Activated naive CD8-positive, alpha-beta T cell treated with anti-CD3 and anti-CD28 coated beads, Interleukin-2, amount 50 U/mL, for 24 hours (primary cell): ENCODE data around the gene GAB2.
"Not testable (repeated sequence)": the region's sequence is repeated elsewhere in the genome, so short reads cannot be mapped to it uniquely, and the experiment has no call there.

Source experiments
- ATAC-seq: fragments of 150-1000 bp; cut with Tn5 transposase; one replicate; pipeline ENCODE4 v1.10.0; 2021
- DNase-seq: peaks from one replicate; pipeline ENCODE4 v3.0.0; 2021
- H3K27ac Mint-ChIP-seq: one replicate; pipeline ENCODE4 v1.8.0; 2021; ENCODE audit warnings: mild to moderate bottlenecking, mixed read lengths
- H3K27me3 Mint-ChIP-seq: one replicate; pipeline ENCODE4 v1.8.0; 2021; ENCODE audit warnings: mixed read lengths
- H3K36me3 Mint-ChIP-seq: one replicate; pipeline ENCODE4 v1.8.0; 2021; ENCODE audit warnings: low read depth, mixed read lengths
- H3K4me1 Mint-ChIP-seq: one replicate; pipeline ENCODE4 v1.8.0; 2021; ENCODE audit warnings: mixed read lengths
- H3K4me3 Mint-ChIP-seq: one replicate; pipeline ENCODE4 v1.8.0; 2021; ENCODE audit warnings: mild to moderate bottlenecking, moderate library complexity, mixed read lengths
- H3K9me3 Mint-ChIP-seq: one replicate; pipeline ENCODE4 v1.8.0; 2021; ENCODE audit warnings: mixed read lengths

Gene GAB2

GRCh38 chr11:78417175-78417887 lies at the start of gene GAB2:
Gene GAB2 (minus strand): TSS chr11:78417820. CDS start chr11:78417720, 100 bp downstream.
- Mint-ChIP-seq H3K4me1 (peaks cover 35% of the 10 kb centered on the region), H3K27ac (peak within 1 kb of the TSS; percentile 73), H3K36me3 (no peaks in the 10 kb centered on the region), H3K9me3 (no peaks in the 10 kb centered on the region), H3K27me3 (peaks cover 33% of the 10 kb centered on the region), H3K4me3 (peak within 1 kb of the TSS; percentile 83)
- DNase-seq (no peak), ATAC-seq (peak; percentile 41)

GRCh38 chr11:78467370-78467769 lies 49.8 kb upstream of the GAB2 start:
- no peak overlapping the region for H3K4me3 Mint-ChIP-seq
- DNase-seq: no peak
- peaks cover 22% of the 10 kb centered on the region for H3K36me3 Mint-ChIP-seq
- no peaks in the 10 kb centered on the region for H3K27me3 Mint-ChIP-seq
- no peak overlapping the region for H3K27ac Mint-ChIP-seq
- ATAC-seq: no peak
- peaks cover 4% of the 10 kb centered on the region for H3K9me3 Mint-ChIP-seq
- peaks cover 20% of the 10 kb centered on the region for H3K4me1 Mint-ChIP-seq

- H3K36me3 Mint-ChIP-seq: peaks cover 25% of the 10 kb centered on the region
- no peaks in the 10 kb centered on the region for H3K27me3 Mint-ChIP-seq
- DNase-seq (peak; percentile 12), ATAC-seq (peak; percentile 99)
- peak overlapping the region; percentile 73 for H3K27ac Mint-ChIP-seq
- H3K4me3 Mint-ChIP-seq: peak overlapping the region; percentile 28
- H3K4me1 Mint-ChIP-seq: peaks cover 23% of the 10 kb centered on the region
- no peaks in the 10 kb centered on the region for H3K9me3 Mint-ChIP-seq
Observed at GRCh38 chr11:78465169-78465942, 47.7 kb upstream of the GAB2 start.

GRCh38 chr11:78464787-78465168 lies 47.2 kb upstream of the GAB2 start:
- Mint-ChIP-seq H3K4me1 (peaks cover 23% of the 10 kb centered on the region), H3K36me3 (peaks cover 30% of the 10 kb centered on the region), H3K27ac (peak overlapping the region; percentile 77)
- H3K4me3 Mint-ChIP-seq, H3K9me3 Mint-ChIP-seq, DNase-seq, H3K27me3 Mint-ChIP-seq, ATAC-seq: not testable (repeated sequence)

- no peak for DNase-seq
- Mint-ChIP-seq H3K36me3 (peaks cover 38% of the 10 kb centered on the region), H3K4me3 (no peak overlapping the region), H3K4me1 (peaks cover 17% of the 10 kb centered on the region), H3K27me3 (no peaks in the 10 kb centered on the region), H3K27ac (no peak overlapping the region), H3K9me3 (no peaks in the 10 kb centered on the region)
- ATAC-seq: no peak
Observed at GRCh38 chr11:78460471-78460870, 42.9 kb upstream of the GAB2 start.

GRCh38 chr11:78459738-78460137 lies 42.1 kb upstream of the GAB2 start:
- ATAC-seq: no peak
- no peak for DNase-seq
- H3K27ac Mint-ChIP-seq: no peak overlapping the region
- no peak overlapping the region for H3K4me3 Mint-ChIP-seq
- H3K27me3 Mint-ChIP-seq: no peaks in the 10 kb centered on the region
- H3K9me3 Mint-ChIP-seq: no peaks in the 10 kb centered on the region
- H3K4me1 Mint-ChIP-seq: peaks cover 13% of the 10 kb centered on the region
- H3K36me3 Mint-ChIP-seq: peaks cover 36% of the 10 kb centered on the region

- Mint-ChIP-seq H3K36me3 (peaks cover 31% of the 10 kb centered on the region), H3K9me3 (no peaks in the 10 kb centered on the region), H3K27ac (no peak overlapping the region), H3K27me3 (no peaks in the 10 kb centered on the region), H3K4me3 (no peak overlapping the region), H3K4me1 (peaks cover 12% of the 10 kb centered on the region)
- DNase-seq (no peak), ATAC-seq (no peak)
Observed at GRCh38 chr11:78457448-78457847, 39.8 kb upstream of the GAB2 start.

- H3K4me1 Mint-ChIP-seq: peaks cover 12% of the 10 kb centered on the region
- H3K27ac Mint-ChIP-seq: peak overlapping the region; percentile 32
- no peak for DNase-seq
- H3K27me3 Mint-ChIP-seq: no peaks in the 10 kb centered on the region
- ATAC-seq: no peak
- peaks cover 10% of the 10 kb centered on the region for H3K36me3 Mint-ChIP-seq
- no peak overlapping the region for H3K4me3 Mint-ChIP-seq
- H3K9me3 Mint-ChIP-seq: no peaks in the 10 kb centered on the region
Observed at GRCh38 chr11:78453140-78453935, 35.7 kb upstream of the GAB2 start.

GRCh38 chr11:78451371-78452150 lies 33.9 kb upstream of the GAB2 start:
- peaks cover 2% of the 10 kb centered on the region for H3K36me3 Mint-ChIP-seq
- no peak for ATAC-seq
- no peak overlapping the region for H3K27ac Mint-ChIP-seq
- no peak overlapping the region for H3K4me3 Mint-ChIP-seq
- peaks cover 12% of the 10 kb centered on the region for H3K4me1 Mint-ChIP-seq
- DNase-seq: no peak
- H3K9me3 Mint-ChIP-seq: no peaks in the 10 kb centered on the region
- H3K27me3 Mint-ChIP-seq: no peaks in the 10 kb centered on the region

GRCh38 chr11:78450866-78451265 lies 33.2 kb upstream of the GAB2 start:
- Mint-ChIP-seq H3K4me3 (no peak overlapping the region), H3K36me3 (peaks cover 2% of the 10 kb centered on the region), H3K27ac (no peak overlapping the region), H3K4me1 (peaks cover 12% of the 10 kb centered on the region), H3K27me3 (no peaks in the 10 kb centered on the region), H3K9me3 (no peaks in the 10 kb centered on the region)
- DNase-seq (no peak), ATAC-seq (no peak)

GRCh38 chr11:78449866-78450265 lies 32.2 kb upstream of the GAB2 start:
- Mint-ChIP-seq H3K4me3 (no peak overlapping the region), H3K27ac (no peak overlapping the region), H3K9me3 (no peaks in the 10 kb centered on the region), H3K36me3 (peaks cover 2% of the 10 kb centered on the region), H3K27me3 (no peaks in the 10 kb centered on the region), H3K4me1 (peaks cover 12% of the 10 kb centered on the region)
- ATAC-seq (no peak), DNase-seq (no peak)

- no peak overlapping the region for H3K27ac Mint-ChIP-seq
- DNase-seq (no peak), ATAC-seq (no peak)
- peaks cover 4% of the 10 kb centered on the region for H3K4me1 Mint-ChIP-seq
- H3K9me3 Mint-ChIP-seq: no peaks in the 10 kb centered on the region
- peaks cover 14% of the 10 kb centered on the region for H3K36me3 Mint-ChIP-seq
- H3K4me3 Mint-ChIP-seq: no peak overlapping the region
- no peaks in the 10 kb centered on the region for H3K27me3 Mint-ChIP-seq
Observed at GRCh38 chr11:78446210-78446609, 28.6 kb upstream of the GAB2 start.

GRCh38 chr11:78444726-78445125 lies 27.1 kb upstream of the GAB2 start:
- no peaks in the 10 kb centered on the region for H3K27me3 Mint-ChIP-seq
- peaks cover 20% of the 10 kb centered on the region for H3K36me3 Mint-ChIP-seq
- no peak overlapping the region for H3K4me3 Mint-ChIP-seq
- no peaks in the 10 kb centered on the region for H3K4me1 Mint-ChIP-seq
- ATAC-seq (no peak), DNase-seq (no peak)
- H3K27ac Mint-ChIP-seq: no peak overlapping the region
- H3K9me3 Mint-ChIP-seq: no peaks in the 10 kb centered on the region

GRCh38 chr11:78441956-78442355 lies 24.3 kb upstream of the GAB2 start:
- Mint-ChIP-seq H3K4me3 (no peak overlapping the region), H3K9me3 (no peaks in the 10 kb centered on the region), H3K27ac (no peak overlapping the region), H3K36me3 (peaks cover 23% of the 10 kb centered on the region), H3K27me3 (no peaks in the 10 kb centered on the region), H3K4me1 (no peaks in the 10 kb centered on the region)
- DNase-seq: no peak
- no peak for ATAC-seq
